ENCODE data around the gene CAPN9.

DNA sequence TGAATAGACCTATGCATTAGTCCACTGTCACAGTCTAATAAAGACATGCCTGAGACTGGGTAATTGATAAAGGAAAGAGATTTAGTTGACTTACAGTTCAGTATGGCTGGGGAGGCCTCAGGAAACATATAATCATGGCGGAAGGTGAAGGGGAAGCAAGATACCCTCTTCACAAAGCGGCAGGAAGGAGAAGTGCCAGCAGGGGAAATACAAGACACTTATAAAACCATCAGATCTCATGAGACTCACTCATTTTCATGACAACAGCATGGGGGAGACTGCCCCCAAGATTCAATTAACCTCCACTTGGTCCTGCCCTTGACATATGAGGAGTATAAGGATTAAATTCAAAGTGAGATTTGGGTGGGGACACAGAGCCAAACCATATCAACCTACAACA lies 59.4 kb downstream of the CAPN9 start:
- TF ChIP-seq, protein P1, sequence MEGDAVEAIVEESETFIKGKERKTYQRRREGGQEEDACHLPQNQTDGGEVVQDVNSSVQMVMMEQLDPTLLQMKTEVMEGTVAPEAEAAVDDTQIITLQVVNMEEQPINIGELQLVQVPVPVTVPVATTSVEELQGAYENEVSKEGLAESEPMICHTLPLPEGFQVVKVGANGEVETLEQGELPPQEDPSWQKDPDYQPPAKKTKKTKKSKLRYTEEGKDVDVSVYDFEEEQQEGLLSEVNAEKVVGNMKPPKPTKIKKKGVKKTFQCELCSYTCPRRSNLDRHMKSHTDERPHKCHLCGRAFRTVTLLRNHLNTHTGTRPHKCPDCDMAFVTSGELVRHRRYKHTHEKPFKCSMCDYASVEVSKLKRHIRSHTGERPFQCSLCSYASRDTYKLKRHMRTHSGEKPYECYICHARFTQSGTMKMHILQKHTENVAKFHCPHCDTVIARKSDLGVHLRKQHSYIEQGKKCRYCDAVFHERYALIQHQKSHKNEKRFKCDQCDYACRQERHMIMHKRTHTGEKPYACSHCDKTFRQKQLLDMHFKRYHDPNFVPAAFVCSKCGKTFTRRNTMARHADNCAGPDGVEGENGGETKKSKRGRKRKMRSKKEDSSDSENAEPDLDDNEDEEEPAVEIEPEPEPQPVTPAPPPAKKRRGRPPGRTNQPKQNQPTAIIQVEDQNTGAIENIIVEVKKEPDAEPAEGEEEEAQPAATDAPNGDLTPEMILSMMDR (IDR thresholded peaks at IDR 0.05): no peak
- TF ChIP-seq EZH2 (IDR thresholded peaks at IDR 0.05) (no peak), EZH2phosphoT487 (IDR thresholded peaks at IDR 0.05) (no peak)

All from neural progenitor cell (in vitro differentiated cells).